K562 (cell line): Measurements from ENCODE around the gene USP20. TPM values are rescaled to one million over a fixed set of nuclear protein-coding genes. Genes with fewer than 3 reads are reported as not detected.

Experiments
- BACH1 ChIP-seq: fragments of 200-800 bp; sonication (Bioruptor generic); IDR thresholded peaks from 2 replicates; pipeline ENCODE4 v1.6.1; 2016; ENCODE audit warnings: missing genetic modification characterization, missing compliant biosample characterization
- DPF2 ChIP-seq: fragments of 450-650 bp; IDR thresholded peaks from 2 replicates; pipeline ENCODE4 v1.6.1; 2016
- MIER1 ChIP-seq: fragments of 450-650 bp; IDR thresholded peaks from 2 replicates; pipeline ENCODE4 v1.6.1; 2016; ENCODE audit warnings: antibody characterized with exemption, mild to moderate bottlenecking, low read depth
- POLR2A ChIP-seq: fragments of 450-650 bp; conservative IDR thresholded peaks from 2 replicates; pipeline ENCODE4 v1.6.1; 2016
- RAD21 ChIP-seq, 2 experiments: fragments of 250-450 bp in 1 of 2; fragments of 450-650 bp in 1 of 2; sonication (Bioruptor Pico) in 1 of 2; formaldehyde crosslinking in 1 of 2; IDR thresholded peaks in 1 of 2; conservative IDR thresholded peaks in 1 of 2; 2 replicates each; pipeline versions ENCODE4 v1.4.0 to v1.8.0; 2020 to 2022; ENCODE audit warnings: mild to moderate bottlenecking in 2 of 2, moderate library complexity in 1 of 2
- SMARCA5 ChIP-seq: fragments of 450-650 bp; IDR thresholded peaks from 2 replicates; pipeline ENCODE4 v1.6.1; 2016
- SMARCE1 ChIP-seq: fragments of 450-650 bp; IDR thresholded peaks from 2 replicates; pipeline ENCODE4 v1.7.1; 2016; ENCODE audit warnings: mild to moderate bottlenecking
- TAF7 ChIP-seq: fragments of 450-650 bp; IDR thresholded peaks from 2 replicates; pipeline ENCODE4 v1.6.1; 2016; ENCODE audit warnings: missing genetic modification characterization, missing compliant biosample characterization
- ZC3H8 ChIP-seq: fragments of 450-650 bp; IDR thresholded peaks from 2 replicates; pipeline ENCODE4 v1.6.1; 2017
- ZFP30 ChIP-seq: fragments of 250-450 bp; sonication (Bioruptor Pico); IDR thresholded peaks from 2 replicates; pipeline ENCODE4 v1.8.0; 2022; ENCODE audit warnings: moderate library complexity, mild to moderate bottlenecking, inconsistent platforms, borderline replicate concordance
- ZFP36 ChIP-seq: fragments of 150-350 bp; IDR thresholded peaks from 2 replicates; pipeline ENCODE4 v1.6.1; 2018; ENCODE audit warnings: low read length, low read depth; ENCODE audit not compliant: partially characterized antibody
- ZNF217 ChIP-seq: sonication (generic); formaldehyde crosslinking; IDR thresholded peaks from 2 replicates; pipeline ENCODE4 v1.8.0; 2022; ENCODE audit warnings: mild to moderate bottlenecking, missing genetic modification reagents
- ZSCAN32 ChIP-seq: fragments of 450-650 bp; formaldehyde crosslinking; IDR thresholded peaks from 2 replicates; pipeline ENCODE4 v1.4.0; 2020; ENCODE audit warnings: mild to moderate bottlenecking, moderate library complexity
- polyA plus RNA-seq, 8 experiments: library from polyadenylated mRNA; depleted of rRNA in 4 of 8; stranded (reverse) in 5 of 8; unstranded in 3 of 8; fragments of >200 nt; fragmentation: Nextera tagmentation in 2 of 8; fragmentation: Illumina TruSeq in 1 of 8; extraction: Ambion mirVana in 2 of 8; extraction: Trizol in 1 of 8; gene quantifications; 2 replicates each; pipeline versions ENCODE4 v1.2.1 to v1.2.3, GENCODE V29; 2011 to 2014; ENCODE audit warnings: inconsistent platforms in 1 of 8, missing spikeins in 1 of 8
- total RNA-seq, 7 experiments: library from RNA; depleted of rRNA in 6 of 7; stranded (reverse); fragments of >200 nt in 6 of 7; fragmentation: Illumina TruSeq in 2 of 7; extraction: Trizol in 2 of 7; gene quantifications; 2 replicates each; pipeline versions ENCODE4 v1.2.1 to v1.2.3, GENCODE V29; 2011 to 2021; ENCODE audit warnings: low replicate concordance in 1 of 7
- TF ChIP-seq, protein P1 (sequence below), 3 experiments: IDR thresholded peaks in 2 of 3; conservative IDR thresholded peaks in 1 of 3; 2 replicates each; pipeline ENCODE4 v1.5.1; 2011 to 2012; ENCODE audit warnings: low read length in 3 of 3, mild to moderate bottlenecking in 3 of 3, control low read depth in 2 of 3, improper control_type of control experiment in 1 of 3, inconsistent platforms in 1 of 3, low read depth in 1 of 3, mixed read lengths in 1 of 3, moderate library complexity in 1 of 3; ENCODE audit not compliant: insufficient read depth in 2 of 3
- TF ChIP-seq, protein P2 (sequence below): fragments of 450-650 bp; IDR thresholded peaks from 2 replicates; pipeline ENCODE4 v1.7.0; 2016; ENCODE audit warnings: borderline replicate concordance
- TF ChIP-seq, protein P3 (sequence below): fragments of 150-350 bp; IDR thresholded peaks from 2 replicates; pipeline ENCODE4 v1.6.1; 2014; ENCODE audit warnings: low read depth, mild to moderate bottlenecking, low read length, borderline replicate concordance

The USP20 gene
- total and polyA plus RNA-seq, 9 of the 15 experiments (the other 6 are each of a cell fraction or from before 2014, with no cell fraction given), result 1.9 to 136 (median 49.1) TPM

DNA sequence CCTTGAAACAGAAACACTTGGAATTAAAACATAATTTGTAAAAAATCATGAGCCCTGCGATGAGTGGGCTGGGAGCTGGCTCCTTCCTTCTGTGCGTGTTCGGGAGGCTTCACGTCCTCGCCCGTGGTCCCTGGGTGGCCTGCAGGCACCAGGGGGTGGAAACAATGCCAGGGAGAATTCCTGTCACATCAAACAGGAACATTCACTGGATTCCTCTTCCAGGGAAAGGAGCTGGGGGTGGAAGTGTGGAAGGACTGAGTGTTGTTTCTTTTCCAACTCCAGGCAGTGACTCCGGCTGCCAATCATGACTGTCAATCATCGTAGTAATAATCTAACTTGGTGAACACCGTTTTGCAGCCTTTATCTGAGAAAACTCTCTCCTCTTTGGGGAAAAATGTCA, 21.6 kb upstream of the USP20 start (continued):
- TF ChIP-seq, protein P1, sequence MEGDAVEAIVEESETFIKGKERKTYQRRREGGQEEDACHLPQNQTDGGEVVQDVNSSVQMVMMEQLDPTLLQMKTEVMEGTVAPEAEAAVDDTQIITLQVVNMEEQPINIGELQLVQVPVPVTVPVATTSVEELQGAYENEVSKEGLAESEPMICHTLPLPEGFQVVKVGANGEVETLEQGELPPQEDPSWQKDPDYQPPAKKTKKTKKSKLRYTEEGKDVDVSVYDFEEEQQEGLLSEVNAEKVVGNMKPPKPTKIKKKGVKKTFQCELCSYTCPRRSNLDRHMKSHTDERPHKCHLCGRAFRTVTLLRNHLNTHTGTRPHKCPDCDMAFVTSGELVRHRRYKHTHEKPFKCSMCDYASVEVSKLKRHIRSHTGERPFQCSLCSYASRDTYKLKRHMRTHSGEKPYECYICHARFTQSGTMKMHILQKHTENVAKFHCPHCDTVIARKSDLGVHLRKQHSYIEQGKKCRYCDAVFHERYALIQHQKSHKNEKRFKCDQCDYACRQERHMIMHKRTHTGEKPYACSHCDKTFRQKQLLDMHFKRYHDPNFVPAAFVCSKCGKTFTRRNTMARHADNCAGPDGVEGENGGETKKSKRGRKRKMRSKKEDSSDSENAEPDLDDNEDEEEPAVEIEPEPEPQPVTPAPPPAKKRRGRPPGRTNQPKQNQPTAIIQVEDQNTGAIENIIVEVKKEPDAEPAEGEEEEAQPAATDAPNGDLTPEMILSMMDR (IDR thresholded peaks at IDR 0.05 in 2 of 3, conservative IDR thresholded peaks at IDR 0.05 in 1 of 3; ENCODE audit: insufficient read depth in 2 of 3, low read depth in 1 of 3, low read length in 3 of 3), result no peak
- TF ChIP-seq ZFP36, result no peak
- no peak for TF ChIP-seq SMARCE1
- TF ChIP-seq, protein P2, sequence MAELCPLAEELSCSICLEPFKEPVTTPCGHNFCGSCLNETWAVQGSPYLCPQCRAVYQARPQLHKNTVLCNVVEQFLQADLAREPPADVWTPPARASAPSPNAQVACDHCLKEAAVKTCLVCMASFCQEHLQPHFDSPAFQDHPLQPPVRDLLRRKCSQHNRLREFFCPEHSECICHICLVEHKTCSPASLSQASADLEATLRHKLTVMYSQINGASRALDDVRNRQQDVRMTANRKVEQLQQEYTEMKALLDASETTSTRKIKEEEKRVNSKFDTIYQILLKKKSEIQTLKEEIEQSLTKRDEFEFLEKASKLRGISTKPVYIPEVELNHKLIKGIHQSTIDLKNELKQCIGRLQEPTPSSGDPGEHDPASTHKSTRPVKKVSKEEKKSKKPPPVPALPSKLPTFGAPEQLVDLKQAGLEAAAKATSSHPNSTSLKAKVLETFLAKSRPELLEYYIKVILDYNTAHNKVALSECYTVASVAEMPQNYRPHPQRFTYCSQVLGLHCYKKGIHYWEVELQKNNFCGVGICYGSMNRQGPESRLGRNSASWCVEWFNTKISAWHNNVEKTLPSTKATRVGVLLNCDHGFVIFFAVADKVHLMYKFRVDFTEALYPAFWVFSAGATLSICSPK, result no peak
- no peak for TF ChIP-seq BACH1
- TF ChIP-seq ZC3H8, result no peak
- TF ChIP-seq DPF2, result no peak
- TF ChIP-seq ZNF217 (CRISPR knock-in tag), result no peak
- TF ChIP-seq MIER1, result no peak
- TF ChIP-seq RAD21 (CRISPR knock-in tag; conservative IDR thresholded peaks at IDR 0.05 in 1 of 2, IDR thresholded peaks at IDR 0.05 in 1 of 2), result no peak
- no peak for TF ChIP-seq ZFP30 (CRISPR knock-in tag)
- no peak for TF ChIP-seq SMARCA5
- no peak for TF ChIP-seq ZSCAN32
- no peak for TF ChIP-seq TAF7 (tag)
- 0 out of 2 replicates have a peak, but pooled peaks have one; percentile 18 for TF ChIP-seq POLR2A
- TF ChIP-seq, protein P3, sequence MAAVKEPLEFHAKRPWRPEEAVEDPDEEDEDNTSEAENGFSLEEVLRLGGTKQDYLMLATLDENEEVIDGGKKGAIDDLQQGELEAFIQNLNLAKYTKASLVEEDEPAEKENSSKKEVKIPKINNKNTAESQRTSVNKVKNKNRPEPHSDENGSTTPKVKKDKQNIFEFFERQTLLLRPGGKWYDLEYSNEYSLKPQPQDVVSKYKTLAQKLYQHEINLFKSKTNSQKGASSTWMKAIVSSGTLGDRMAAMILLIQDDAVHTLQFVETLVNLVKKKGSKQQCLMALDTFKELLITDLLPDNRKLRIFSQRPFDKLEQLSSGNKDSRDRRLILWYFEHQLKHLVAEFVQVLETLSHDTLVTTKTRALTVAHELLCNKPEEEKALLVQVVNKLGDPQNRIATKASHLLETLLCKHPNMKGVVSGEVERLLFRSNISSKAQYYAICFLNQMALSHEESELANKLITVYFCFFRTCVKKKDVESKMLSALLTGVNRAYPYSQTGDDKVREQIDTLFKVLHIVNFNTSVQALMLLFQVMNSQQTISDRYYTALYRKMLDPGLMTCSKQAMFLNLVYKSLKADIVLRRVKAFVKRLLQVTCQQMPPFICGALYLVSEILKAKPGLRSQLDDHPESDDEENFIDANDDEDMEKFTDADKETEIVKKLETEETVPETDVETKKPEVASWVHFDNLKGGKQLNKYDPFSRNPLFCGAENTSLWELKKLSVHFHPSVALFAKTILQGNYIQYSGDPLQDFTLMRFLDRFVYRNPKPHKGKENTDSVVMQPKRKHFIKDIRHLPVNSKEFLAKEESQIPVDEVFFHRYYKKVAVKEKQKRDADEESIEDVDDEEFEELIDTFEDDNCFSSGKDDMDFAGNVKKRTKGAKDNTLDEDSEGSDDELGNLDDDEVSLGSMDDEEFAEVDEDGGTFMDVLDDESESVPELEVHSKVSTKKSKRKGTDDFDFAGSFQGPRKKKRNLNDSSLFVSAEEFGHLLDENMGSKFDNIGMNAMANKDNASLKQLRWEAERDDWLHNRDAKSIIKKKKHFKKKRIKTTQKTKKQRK, result no peak
